Esophagus squamous epithelium (tissue), 5 donors: ENCODE results near the gene GTSE1. TPM values are rescaled to one million over a fixed set of nuclear protein-coding genes. Genes with fewer than 3 reads are reported as not detected.

Experiments
- DNase-seq: peaks from one replicate; lab custom pipeline; 2025; lab: John Stamatoyannopoulos, UW
- H3K27ac ChIP-seq, 4 donors: fragments of 200-600 bp; sonication (generic); one replicate each; pipeline ENCODE4 v1.5.1; 2016 to 2019; ENCODE audit warnings: mild to moderate bottlenecking in 1 of 4
- H3K27me3 ChIP-seq, 4 donors: fragments of 200-600 bp; sonication (generic); 1 replicate in 3 of 4; 2 replicates in 1 of 4; pipeline versions ENCODE4 v1.5.1 to v1.6.0; 2017 to 2021; ENCODE audit warnings: antibody characterized with exemption in 1 of 4
- H3K36me3 ChIP-seq, 3 donors: fragments of 200-600 bp; sonication (generic); one replicate each; pipeline ENCODE4 v1.5.1; 2016 to 2019
- H3K4me1 ChIP-seq, 3 donors: fragments of 200-600 bp; sonication (generic); one replicate each; pipeline ENCODE4 v1.5.1; 2017 to 2019
- H3K4me3 ChIP-seq, 4 donors: fragments of 200-600 bp; sonication (generic); 1 replicate in 3 of 4; 2 replicates in 1 of 4; pipeline ENCODE4 v1.5.1; 2016 to 2019; ENCODE audit warnings: mild to moderate bottlenecking in 2 of 4, moderate library complexity in 1 of 4
- H3K9me3 ChIP-seq, 3 donors: fragments of 200-600 bp; sonication (generic); one replicate each; pipeline ENCODE4 v1.5.1; 2016 to 2019
- POLR2A ChIP-seq, 4 donors: fragments of 450-650 bp; IDR thresholded peaks; one replicate each; pipeline ENCODE4 v1.6.1; 2017; ENCODE audit warnings: antibody characterized with exemption in 4 of 4, mild to moderate bottlenecking in 4 of 4, moderate library complexity in 3 of 4
- WGBS, 2 donors: methylation state at CpG; one replicate each; pipeline ENCODE4 v1.1.5; 2018; 5-methylcytosine and 5-hydroxymethylcytosine counted together
- intact Hi-C: fragments of 100-400 bp; cut with DNase I; formaldehyde crosslinking; loops from one replicate; pipeline ENCODE4 v1.15.0; 2022
- total RNA-seq, 4 donors: library from RNA; depleted of rRNA; stranded (reverse); fragments of >200 nt; gene quantifications; one replicate each; pipeline ENCODE4 v1.1.0, GENCODE V29; 2016
- TF ChIP-seq, protein P1 (sequence below), 6 experiments: fragments of 450-650 bp in 4 of 6; fragments of 200-600 bp in 2 of 6; sonication (generic) in 2 of 6; IDR thresholded peaks; one replicate each; pipeline ENCODE4 v1.5.1; 2016 to 2019; ENCODE audit warnings: antibody characterized with exemption in 6 of 6, mild to moderate bottlenecking in 4 of 6, moderate library complexity in 4 of 6
- donor health status: DM: yes; HTN: yes; CAD: no.

The GTSE1 gene
- total RNA-seq, 4 donors from 2014 or later: 1.4 to 8.0 (median 3.4) TPM

DNA sequence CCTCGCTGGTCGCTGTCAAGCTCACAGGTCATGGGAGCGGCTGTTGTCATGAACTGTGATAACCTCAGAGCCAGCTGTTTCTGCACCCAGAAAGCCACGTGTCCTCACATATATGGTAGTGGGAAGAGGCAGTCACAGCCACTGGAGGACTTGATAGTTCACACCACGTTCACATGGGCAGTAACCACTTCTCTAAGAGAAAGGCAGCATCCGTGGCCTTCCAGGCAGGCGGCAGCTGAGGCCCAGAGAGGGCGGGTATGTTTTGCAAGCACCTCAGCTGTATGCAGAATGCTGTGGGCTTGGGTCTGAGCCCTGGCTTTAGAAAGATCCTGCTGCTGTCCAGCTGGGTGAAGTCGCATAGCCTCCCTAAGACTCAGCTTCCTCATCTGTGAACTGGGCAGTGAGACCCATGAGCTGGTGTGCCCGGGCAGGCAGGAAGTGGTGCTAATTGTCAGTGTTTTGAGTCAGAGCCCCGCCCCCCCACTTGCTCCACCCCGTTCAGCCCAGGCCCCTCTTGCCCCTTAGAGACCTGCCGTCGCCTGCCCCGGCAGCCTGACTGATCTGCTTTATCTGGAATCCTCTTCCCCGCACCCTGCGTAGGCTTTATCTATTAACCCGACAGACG is 15.6 kb upstream of the GTSE1 start:
- no peaks in the 10 kb centered on the region for H3K27me3 ChIP-seq
- no peak for DNase-seq
- H3K36me3 ChIP-seq: peaks cover 8 to 100% (median 24%) of the 10 kb centered on the region in 3 donors
- peak overlapping the region in 1 of 4 donors; percentile 38 for H3K27ac ChIP-seq
- no peak for TF ChIP-seq POLR2A (IDR thresholded peaks at IDR 0.05)
- TF ChIP-seq, protein P1, sequence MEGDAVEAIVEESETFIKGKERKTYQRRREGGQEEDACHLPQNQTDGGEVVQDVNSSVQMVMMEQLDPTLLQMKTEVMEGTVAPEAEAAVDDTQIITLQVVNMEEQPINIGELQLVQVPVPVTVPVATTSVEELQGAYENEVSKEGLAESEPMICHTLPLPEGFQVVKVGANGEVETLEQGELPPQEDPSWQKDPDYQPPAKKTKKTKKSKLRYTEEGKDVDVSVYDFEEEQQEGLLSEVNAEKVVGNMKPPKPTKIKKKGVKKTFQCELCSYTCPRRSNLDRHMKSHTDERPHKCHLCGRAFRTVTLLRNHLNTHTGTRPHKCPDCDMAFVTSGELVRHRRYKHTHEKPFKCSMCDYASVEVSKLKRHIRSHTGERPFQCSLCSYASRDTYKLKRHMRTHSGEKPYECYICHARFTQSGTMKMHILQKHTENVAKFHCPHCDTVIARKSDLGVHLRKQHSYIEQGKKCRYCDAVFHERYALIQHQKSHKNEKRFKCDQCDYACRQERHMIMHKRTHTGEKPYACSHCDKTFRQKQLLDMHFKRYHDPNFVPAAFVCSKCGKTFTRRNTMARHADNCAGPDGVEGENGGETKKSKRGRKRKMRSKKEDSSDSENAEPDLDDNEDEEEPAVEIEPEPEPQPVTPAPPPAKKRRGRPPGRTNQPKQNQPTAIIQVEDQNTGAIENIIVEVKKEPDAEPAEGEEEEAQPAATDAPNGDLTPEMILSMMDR (IDR thresholded peaks at IDR 0.05): no peak
- H3K4me1 ChIP-seq: peaks cover 0 to 21% (median 0%) of the 10 kb centered on the region in 3 donors
- intact Hi-C loops: no loop called here
- no peaks in the 10 kb centered on the region for H3K9me3 ChIP-seq
- WGBS, 2 donors: 68 to 90% methylated on average over 11 to 15 of the region's 19 CpGs
- H3K4me3 ChIP-seq: no peak overlapping the region

DNA sequence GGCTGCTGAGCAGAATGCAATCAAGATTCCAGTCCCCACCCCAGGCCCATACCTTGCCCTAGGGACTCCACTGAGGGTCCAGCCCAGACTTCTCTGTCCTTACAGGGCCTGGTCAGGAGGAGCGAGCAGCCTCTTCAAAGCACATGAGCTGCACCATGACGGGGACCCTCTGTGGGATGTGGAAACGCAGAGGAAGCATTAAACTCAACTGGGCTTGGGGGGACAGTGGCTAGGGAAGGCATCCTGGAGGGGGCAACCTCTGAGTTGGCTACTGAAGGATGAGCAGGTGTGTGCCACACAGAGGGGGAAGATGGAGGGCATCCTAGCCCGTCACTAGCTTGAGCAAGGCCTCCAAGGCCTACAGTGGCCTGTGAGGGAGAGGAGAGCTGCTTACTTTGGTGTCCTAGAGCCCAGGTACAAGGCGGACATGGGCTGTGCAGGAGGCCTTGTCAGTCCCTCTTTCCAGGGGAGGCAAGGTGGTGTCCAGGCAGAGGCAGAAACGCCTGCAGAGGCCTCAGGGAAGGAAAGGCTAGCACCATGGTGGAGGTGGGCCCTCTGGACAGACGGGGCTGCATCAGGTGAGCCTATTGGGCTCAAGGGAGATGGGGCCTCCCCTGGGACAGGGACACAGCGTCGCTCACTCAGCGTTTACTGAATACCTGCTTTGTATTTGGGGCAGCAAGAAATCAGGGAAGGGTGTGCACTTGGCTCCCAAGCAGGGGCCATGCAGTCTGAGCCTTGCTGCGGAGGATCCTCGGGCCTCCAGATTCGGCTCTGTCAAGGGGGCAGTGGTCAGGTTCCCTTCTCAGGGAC is 14.6 kb upstream of the GTSE1 start:
- Histone ChIP-seq H3K4me1 (peaks cover 0 to 21% (median 0%) of the 10 kb centered on the region in 3 donors), H3K36me3 (peaks cover 8 to 100% (median 23%) of the 10 kb centered on the region in 3 donors), H3K4me3 (no peak overlapping the region), H3K27me3 (no peaks in the 10 kb centered on the region), H3K27ac (no peak overlapping the region), H3K9me3 (no peaks in the 10 kb centered on the region)
- TF ChIP-seq, protein P1 (IDR thresholded peaks at IDR 0.05): no peak
- TF ChIP-seq POLR2A (IDR thresholded peaks at IDR 0.05): no peak
- 60 to 88% methylated on average over 1 to 11 of the region's 13 CpGs for WGBS, 2 donors
- DNase-seq: no peak
- intact Hi-C loops: no loop called here

DNA sequence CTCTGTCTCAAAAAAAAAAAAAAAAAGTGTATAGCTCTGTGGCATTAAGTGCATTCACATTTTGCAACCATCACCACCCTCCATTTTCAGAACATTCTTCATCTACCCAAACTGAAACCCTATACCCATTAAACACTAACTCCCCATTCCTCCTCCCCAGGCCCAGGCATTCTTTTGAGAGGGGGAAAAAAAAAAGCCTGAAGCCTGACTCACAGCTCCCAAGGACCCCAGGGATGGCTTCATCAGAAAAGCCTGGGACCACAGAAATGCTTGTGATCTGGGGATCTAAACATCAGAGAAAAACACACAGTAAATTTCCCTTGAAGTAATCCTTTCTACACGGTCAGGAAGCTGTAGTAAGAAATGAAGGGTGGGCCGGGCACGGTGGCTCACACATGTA is 10.7 kb upstream of the GTSE1 start:
- Histone ChIP-seq H3K27me3 (no peaks in the 10 kb centered on the region), H3K4me1 (peaks cover 0 to 19% (median 10%) of the 10 kb centered on the region in 3 donors), H3K9me3 (no peaks in the 10 kb centered on the region), H3K27ac (no peak overlapping the region), H3K36me3 (peaks cover 0 to 98% (median 3%) of the 10 kb centered on the region in 3 donors), H3K4me3 (no peak overlapping the region)
- intact Hi-C loops: no loop called here
- no peak for TF ChIP-seq POLR2A (IDR thresholded peaks at IDR 0.05)
- TF ChIP-seq, protein P1 (IDR thresholded peaks at IDR 0.05): no peak
- 92% methylated on average over 3 of the region's 3 CpGs; no CpG with 5 or more reads in 1 of the 2 donors for WGBS, 2 donors
- no peak for DNase-seq

- Histone ChIP-seq H3K4me1 (peaks cover 0 to 18% (median 10%) of the 10 kb centered on the region in 3 donors), H3K36me3 (peaks cover under 1 to 98% (median 2%) of the 10 kb centered on the region in 3 donors), H3K27ac (peak overlapping the region in 3 of 4 donors; percentile 36 to 53 (median 49)), H3K9me3 (peaks cover 0 to 5% (median 0%) of the 10 kb centered on the region in 3 donors), H3K4me3 (peak overlapping the region in 2 of 4 donors; percentile 21 to 52), H3K27me3 (no peaks in the 10 kb centered on the region)
- intact Hi-C loops: no loop called here
- TF ChIP-seq POLR2A (IDR thresholded peaks at IDR 0.05): no peak
- TF ChIP-seq, protein P1 (IDR thresholded peaks at IDR 0.05): no peak
- no peak for DNase-seq
- 91% methylated on average over 7 of the region's 15 CpGs; no CpG with 5 or more reads in 1 of the 2 donors for WGBS, 2 donors
Measured at GRCh38 chr22:46286941-46287872, 9.5 kb upstream of the GTSE1 start.
